OCI-LY7 (cell line): ENCODE data around the gene ABCC8.

Source experiments
- CTCF ChIP-seq: fragments of 200-600 bp; sonication (generic); conservative IDR thresholded peaks from 2 replicates; pipeline ENCODE4 v1.5.1; 2014; ENCODE audit warnings: mild to moderate bottlenecking, antibody characterized with exemption, low read length, moderate library complexity, mixed read lengths
- EZH2phosphoT487 ChIP-seq: fragments of 200-600 bp; sonication (generic); IDR thresholded peaks from 2 replicates; pipeline ENCODE4 v1.6.1; 2018; ENCODE audit warnings: low read depth, borderline replicate concordance, mild to moderate bottlenecking, mixed run types, antibody characterized with exemption, low read length, moderate library complexity, mixed read lengths

- no peak for TF ChIP-seq EZH2phosphoT487
- TF ChIP-seq CTCF: no peak
Observed at GRCh38 chr11:17463546-17464174, 13.0 kb downstream of the ABCC8 start.
